ENCODE measurements around the gene RAPGEF5. TPM values are rescaled to one million over a fixed set of nuclear protein-coding genes. Genes with fewer than 3 reads are reported as not detected.

RAPGEF5 gene
- total and polyA plus RNA-seq, 9 donors = 6.4 to 22.5 (median 10.4) TPM

DNA sequence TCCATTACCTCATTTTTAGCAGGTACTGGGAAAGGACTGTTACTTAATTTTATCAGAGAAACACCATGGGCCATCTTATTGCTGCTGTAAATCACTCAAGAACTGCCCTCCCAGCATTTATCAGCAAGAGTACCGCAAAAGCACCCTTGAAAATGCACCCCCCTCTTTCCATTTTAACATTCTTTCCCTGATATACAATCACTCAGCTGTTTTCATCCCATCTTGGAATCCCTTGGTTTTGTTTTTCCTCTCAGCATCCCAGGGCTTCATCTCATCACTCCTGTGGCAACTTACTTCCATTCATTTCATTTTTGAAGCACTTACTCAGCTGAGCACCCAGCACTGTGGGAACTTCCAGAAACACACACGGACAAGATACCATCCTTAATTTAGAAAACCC, 36.5 kb downstream of the RAPGEF5 start:
- intact Hi-C loops (cut with DNase I) = no loop called here
- Histone ChIP-seq H3K27ac (no peak overlapping the region), H3K27me3 (no peaks in the 10 kb centered on the region), H3K36me3 (no peaks in the 10 kb centered on the region), H3K4me1 (ENCODE audit: insufficient read depth) (no peaks in the 10 kb centered on the region), H3K4me3 (no peak overlapping the region), H3K9me3 (no peaks in the 10 kb centered on the region)
- 57 to 62% (median 62%) methylated on average over 2 of the region's 2 CpGs for WGBS, 3 donors
- no peak for DNase-seq
- TF ChIP-seq, protein P1, sequence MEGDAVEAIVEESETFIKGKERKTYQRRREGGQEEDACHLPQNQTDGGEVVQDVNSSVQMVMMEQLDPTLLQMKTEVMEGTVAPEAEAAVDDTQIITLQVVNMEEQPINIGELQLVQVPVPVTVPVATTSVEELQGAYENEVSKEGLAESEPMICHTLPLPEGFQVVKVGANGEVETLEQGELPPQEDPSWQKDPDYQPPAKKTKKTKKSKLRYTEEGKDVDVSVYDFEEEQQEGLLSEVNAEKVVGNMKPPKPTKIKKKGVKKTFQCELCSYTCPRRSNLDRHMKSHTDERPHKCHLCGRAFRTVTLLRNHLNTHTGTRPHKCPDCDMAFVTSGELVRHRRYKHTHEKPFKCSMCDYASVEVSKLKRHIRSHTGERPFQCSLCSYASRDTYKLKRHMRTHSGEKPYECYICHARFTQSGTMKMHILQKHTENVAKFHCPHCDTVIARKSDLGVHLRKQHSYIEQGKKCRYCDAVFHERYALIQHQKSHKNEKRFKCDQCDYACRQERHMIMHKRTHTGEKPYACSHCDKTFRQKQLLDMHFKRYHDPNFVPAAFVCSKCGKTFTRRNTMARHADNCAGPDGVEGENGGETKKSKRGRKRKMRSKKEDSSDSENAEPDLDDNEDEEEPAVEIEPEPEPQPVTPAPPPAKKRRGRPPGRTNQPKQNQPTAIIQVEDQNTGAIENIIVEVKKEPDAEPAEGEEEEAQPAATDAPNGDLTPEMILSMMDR (IDR thresholded peaks at IDR 0.05) = no peak
- no peak for TF ChIP-seq POLR2A (IDR thresholded peaks at IDR 0.05)
- TF ChIP-seq EP300 (IDR thresholded peaks at IDR 0.05) = no peak

DNA sequence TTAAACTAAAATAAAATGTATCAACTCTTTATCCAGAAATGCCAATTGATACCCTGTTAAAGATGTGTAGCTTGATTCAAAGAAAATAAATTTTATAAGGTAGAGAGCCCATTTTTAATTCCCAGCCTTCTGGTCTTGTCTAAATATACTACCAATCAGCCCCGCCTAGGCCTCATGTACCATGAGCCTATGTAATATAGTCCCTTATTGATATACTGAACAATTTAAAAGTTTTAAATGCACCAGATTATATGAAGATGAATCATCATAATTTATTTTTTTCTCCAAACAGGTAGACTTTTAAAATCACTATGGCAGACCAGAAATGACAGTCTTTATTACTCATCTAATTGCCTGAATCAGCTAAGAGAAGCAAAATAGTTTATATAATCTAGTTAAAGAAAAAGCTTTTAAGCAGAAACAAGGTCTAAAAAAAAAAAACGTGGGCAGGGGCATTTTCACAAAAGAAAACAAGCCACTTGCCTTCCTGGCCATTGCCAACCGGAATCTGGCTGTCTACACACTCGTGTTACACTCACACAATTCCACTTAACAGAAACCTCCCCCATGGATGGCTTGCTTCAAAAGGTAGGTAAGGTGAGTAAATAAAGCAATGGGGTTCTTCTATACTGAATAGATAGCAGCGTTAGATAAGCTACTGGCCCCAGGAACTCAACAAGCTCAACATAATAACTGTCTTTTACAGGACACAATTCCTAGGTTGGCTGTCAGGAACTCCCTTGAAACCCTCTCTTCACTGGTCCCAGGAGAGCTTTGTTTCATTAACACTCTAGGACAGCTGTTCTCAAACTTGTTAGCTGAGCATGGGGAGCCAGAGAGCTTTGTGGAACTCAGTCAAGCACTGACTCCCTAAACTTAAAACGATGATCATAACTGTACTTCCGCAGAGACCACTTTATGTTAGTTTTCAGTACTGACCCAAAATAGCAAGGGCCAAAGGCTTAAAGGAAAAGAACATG, 37.2 kb downstream of the RAPGEF5 start:
- Histone ChIP-seq H3K27me3 (no peaks in the 10 kb centered on the region), H3K9me3 (no peaks in the 10 kb centered on the region), H3K4me3 (no peak overlapping the region), H3K27ac (no peak overlapping the region), H3K36me3 (no peaks in the 10 kb centered on the region), H3K4me1 (ENCODE audit: insufficient read depth) (no peaks in the 10 kb centered on the region)
- no peak for DNase-seq
- TF ChIP-seq POLR2A (IDR thresholded peaks at IDR 0.05) = no peak
- no peak for TF ChIP-seq EP300 (IDR thresholded peaks at IDR 0.05)
- TF ChIP-seq, protein P1 (IDR thresholded peaks at IDR 0.05) = no peak
- intact Hi-C loops (cut with DNase I) = no loop called here
- 52 to 67% (median 58%) methylated on average over 7 of the region's 7 CpGs for WGBS, 3 donors

DNA sequence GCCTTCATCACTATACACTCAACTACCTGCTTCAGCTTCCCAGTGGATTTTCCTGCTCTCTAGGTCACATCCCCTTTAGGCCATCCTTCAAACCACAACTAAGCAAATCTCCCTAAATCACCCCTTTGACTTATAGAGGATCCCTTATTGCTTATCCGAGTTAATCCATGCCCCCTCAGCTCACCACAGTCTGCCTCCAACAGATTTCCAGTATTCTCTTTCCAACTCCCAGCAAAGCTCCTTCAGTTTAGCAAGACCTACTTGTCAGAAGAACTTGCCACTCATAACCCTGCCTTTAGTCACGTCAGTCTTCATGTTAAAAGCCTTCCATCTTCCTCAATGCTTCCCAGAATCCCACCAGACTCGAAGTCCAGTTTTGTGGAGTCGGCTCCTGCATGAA, 38.6 kb downstream of the RAPGEF5 start:
- WGBS, 3 donors = 79 to 89% (median 87%) methylated on average over 4 of the region's 4 CpGs

DNA sequence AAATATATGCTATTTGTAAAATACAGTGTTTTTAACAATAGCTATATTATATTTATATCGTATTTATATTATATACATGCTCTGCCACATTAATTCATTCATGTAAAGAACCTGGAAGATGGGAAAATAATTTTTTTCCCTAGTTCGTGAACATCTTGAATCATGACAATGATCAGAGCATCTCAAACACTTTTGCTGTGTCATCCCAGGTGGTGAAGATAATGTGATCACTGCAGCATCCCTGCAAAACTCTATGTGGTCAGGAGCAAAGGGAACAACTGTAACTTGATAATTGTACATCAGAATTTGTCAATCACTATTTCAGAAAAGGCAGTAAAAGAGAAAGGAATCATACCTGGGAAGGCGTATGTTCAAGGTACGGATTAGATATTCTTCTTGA, 39.3 kb downstream of the RAPGEF5 start:
- no peak overlapping the region for H3K27ac ChIP-seq
- no peaks in the 10 kb centered on the region for H3K27me3 ChIP-seq
- no peaks in the 10 kb centered on the region for H3K36me3 ChIP-seq
- intact Hi-C loops (cut with DNase I) = no loop called here
- H3K4me3 ChIP-seq = no peak overlapping the region
- H3K4me1 ChIP-seq (ENCODE audit: insufficient read depth) = no peaks in the 10 kb centered on the region
- no peak for TF ChIP-seq EP300 (IDR thresholded peaks at IDR 0.05)
- H3K9me3 ChIP-seq = no peaks in the 10 kb centered on the region
- no peak for DNase-seq
- 90 to 92% (median 91%) methylated on average over 4 of the region's 4 CpGs for WGBS, 3 donors

More for the DNA sequence above, 38.6 kb downstream of the RAPGEF5 start:
- DNase-seq = no peak
- H3K27me3 ChIP-seq = no peaks in the 10 kb centered on the region
- H3K9me3 ChIP-seq = no peaks in the 10 kb centered on the region
- H3K27ac ChIP-seq = no peak overlapping the region
- H3K4me3 ChIP-seq = no peak overlapping the region
- intact Hi-C loops (cut with DNase I) = no loop called here
- no peaks in the 10 kb centered on the region for H3K36me3 ChIP-seq
- TF ChIP-seq, protein P1 (IDR thresholded peaks at IDR 0.05) = no peak
- TF ChIP-seq POLR2A (IDR thresholded peaks at IDR 0.05) (no peak), EP300 (IDR thresholded peaks at IDR 0.05) (no peak)
- H3K4me1 ChIP-seq (ENCODE audit: insufficient read depth) = no peaks in the 10 kb centered on the region

DNA sequence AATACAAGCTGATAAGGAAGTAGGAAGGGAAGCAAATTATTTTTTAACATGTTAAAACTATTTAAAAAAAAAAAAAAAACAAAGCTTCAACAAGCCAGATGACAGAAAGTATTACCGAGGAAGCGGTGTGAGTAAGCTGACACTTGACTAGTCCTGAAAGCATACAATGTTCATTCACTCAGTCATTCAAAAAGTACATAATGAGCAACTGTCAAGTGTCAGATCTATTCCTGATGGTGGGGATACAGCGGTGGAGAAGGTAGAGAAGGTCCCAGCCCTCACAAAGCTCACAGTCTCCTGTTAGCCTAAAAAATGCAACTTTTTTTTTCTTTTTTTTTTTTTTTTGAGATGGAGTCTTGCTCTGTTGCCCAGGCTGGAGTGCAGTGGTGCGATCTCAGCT, 40.0 kb downstream of the RAPGEF5 start:
- Histone ChIP-seq H3K4me3 (no peak overlapping the region), H3K27ac (no peak overlapping the region), H3K36me3 (no peaks in the 10 kb centered on the region), H3K27me3 (no peaks in the 10 kb centered on the region), H3K9me3 (no peaks in the 10 kb centered on the region), H3K4me1 (ENCODE audit: insufficient read depth) (no peaks in the 10 kb centered on the region)
- intact Hi-C loops (cut with DNase I) = no loop called here
- no peak for DNase-seq
- TF ChIP-seq POLR2A (IDR thresholded peaks at IDR 0.05) (no peak), EP300 (IDR thresholded peaks at IDR 0.05) (no peak)
- TF ChIP-seq, protein P1 (IDR thresholded peaks at IDR 0.05) = no peak
- WGBS, 3 donors = 94 to 97% (median 94%) methylated on average over 4 of the region's 4 CpGs
